Body of pancreas (tissue), 4 donors: ENCODE results near the gene GUCA1A.
"Not testable (repeated sequence)": the region's sequence is repeated elsewhere in the genome, so short reads cannot be mapped to it uniquely, and the experiment has no call there.

Experiments used
- POLR2A ChIP-seq, 3 donors: fragments of 450-650 bp; IDR thresholded peaks; one replicate each; pipeline ENCODE4 v1.6.1; 2016; ENCODE audit warnings: antibody characterized with exemption in 3 of 3, mild to moderate bottlenecking in 2 of 3
- TF ChIP-seq, protein P1 (sequence below), 7 experiments: fragments of 450-650 bp in 4 of 7; fragments of 200-600 bp in 3 of 7; sonication (generic) in 3 of 7; IDR thresholded peaks; one replicate each; pipeline ENCODE4 v1.5.1; 2016 to 2019; ENCODE audit warnings: antibody characterized with exemption in 7 of 7

GRCh38 chr6:42202131-42202915 is 29.2 kb downstream of the GUCA1A start:
- TF ChIP-seq, protein P1, sequence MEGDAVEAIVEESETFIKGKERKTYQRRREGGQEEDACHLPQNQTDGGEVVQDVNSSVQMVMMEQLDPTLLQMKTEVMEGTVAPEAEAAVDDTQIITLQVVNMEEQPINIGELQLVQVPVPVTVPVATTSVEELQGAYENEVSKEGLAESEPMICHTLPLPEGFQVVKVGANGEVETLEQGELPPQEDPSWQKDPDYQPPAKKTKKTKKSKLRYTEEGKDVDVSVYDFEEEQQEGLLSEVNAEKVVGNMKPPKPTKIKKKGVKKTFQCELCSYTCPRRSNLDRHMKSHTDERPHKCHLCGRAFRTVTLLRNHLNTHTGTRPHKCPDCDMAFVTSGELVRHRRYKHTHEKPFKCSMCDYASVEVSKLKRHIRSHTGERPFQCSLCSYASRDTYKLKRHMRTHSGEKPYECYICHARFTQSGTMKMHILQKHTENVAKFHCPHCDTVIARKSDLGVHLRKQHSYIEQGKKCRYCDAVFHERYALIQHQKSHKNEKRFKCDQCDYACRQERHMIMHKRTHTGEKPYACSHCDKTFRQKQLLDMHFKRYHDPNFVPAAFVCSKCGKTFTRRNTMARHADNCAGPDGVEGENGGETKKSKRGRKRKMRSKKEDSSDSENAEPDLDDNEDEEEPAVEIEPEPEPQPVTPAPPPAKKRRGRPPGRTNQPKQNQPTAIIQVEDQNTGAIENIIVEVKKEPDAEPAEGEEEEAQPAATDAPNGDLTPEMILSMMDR (IDR thresholded peaks at IDR 0.05), result not testable (repeated sequence)
- TF ChIP-seq POLR2A (IDR thresholded peaks at IDR 0.05), result not testable (repeated sequence)
